ENCODE data around the gene NCAPD3.
"Not testable (repeated sequence)": the region's sequence is repeated elsewhere in the genome, so short reads cannot be mapped to it uniquely, and the experiment has no call there.

NCAPD3 gene

GRCh38 chr11:134260983-134261382 is 37.2 kb upstream of the NCAPD3 start:
- no peak for DNase-seq (ENCODE audit: extremely low spot score)
- CTCF ChIA-PET = interaction anchor here (0.8 to 7.7 kb wide), 5 partner anchors 8 to 31 kb away, joined by 3 to 99 read pairs (median 6); partner anchors contain the start of genes ACAD8, GLB1L3 and THYN1
- TF ChIP-seq, protein P1, sequence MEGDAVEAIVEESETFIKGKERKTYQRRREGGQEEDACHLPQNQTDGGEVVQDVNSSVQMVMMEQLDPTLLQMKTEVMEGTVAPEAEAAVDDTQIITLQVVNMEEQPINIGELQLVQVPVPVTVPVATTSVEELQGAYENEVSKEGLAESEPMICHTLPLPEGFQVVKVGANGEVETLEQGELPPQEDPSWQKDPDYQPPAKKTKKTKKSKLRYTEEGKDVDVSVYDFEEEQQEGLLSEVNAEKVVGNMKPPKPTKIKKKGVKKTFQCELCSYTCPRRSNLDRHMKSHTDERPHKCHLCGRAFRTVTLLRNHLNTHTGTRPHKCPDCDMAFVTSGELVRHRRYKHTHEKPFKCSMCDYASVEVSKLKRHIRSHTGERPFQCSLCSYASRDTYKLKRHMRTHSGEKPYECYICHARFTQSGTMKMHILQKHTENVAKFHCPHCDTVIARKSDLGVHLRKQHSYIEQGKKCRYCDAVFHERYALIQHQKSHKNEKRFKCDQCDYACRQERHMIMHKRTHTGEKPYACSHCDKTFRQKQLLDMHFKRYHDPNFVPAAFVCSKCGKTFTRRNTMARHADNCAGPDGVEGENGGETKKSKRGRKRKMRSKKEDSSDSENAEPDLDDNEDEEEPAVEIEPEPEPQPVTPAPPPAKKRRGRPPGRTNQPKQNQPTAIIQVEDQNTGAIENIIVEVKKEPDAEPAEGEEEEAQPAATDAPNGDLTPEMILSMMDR (IDR thresholded peaks at IDR 0.05; ENCODE audit: control extremely low read depth, extremely low read depth, low read depth, missing control alignments) = no peak
- POLR2A ChIA-PET = no interaction called here

DNA sequence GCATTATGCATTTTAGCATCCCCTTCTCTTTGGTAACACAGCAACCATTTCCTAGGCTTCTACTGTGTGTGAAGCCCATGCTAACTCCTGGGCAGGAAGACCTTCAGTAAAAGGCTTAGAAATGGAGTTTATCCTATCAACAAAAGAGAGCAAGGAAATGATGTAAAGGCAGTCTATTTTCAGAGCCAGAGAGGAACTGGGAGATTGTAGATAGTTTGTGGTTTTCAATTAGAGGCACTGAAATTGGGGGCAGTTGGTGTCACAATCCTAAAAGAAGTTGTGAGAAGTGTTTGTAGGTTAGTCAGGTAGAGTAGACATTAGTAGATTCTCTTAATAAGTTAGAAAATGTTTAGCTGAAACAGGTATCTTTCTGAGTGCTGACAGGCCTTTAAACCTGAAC is 36.7 kb upstream of the NCAPD3 start:
- TF ChIP-seq, protein P1 (IDR thresholded peaks at IDR 0.05; ENCODE audit: control extremely low read depth, extremely low read depth, low read depth, missing control alignments) = no peak
- peak; percentile 32 for DNase-seq (ENCODE audit: extremely low spot score)
- ChIA-PET POLR2A (no interaction called here), CTCF (interaction anchor here (0.8 to 7.7 kb wide), 3 partner anchors 8 to 23 kb away, joined by 3 to 99 read pairs (median 46); partner anchors contain the start of genes ACAD8, GLB1L3 and THYN1)

GRCh38 chr11:134258577-134258976 is 34.8 kb upstream of the NCAPD3 start:
- no peak for DNase-seq (ENCODE audit: extremely low spot score)
- POLR2A ChIA-PET = no interaction called here
- TF ChIP-seq, protein P1 (IDR thresholded peaks at IDR 0.05; ENCODE audit: control extremely low read depth, extremely low read depth, low read depth, missing control alignments) = no peak
- CTCF ChIA-PET = interaction anchor here (1.1 to 2.6 kb wide), 2 partner anchors 14 to 23 kb away, joined by 3 to 8 read pairs; no protein-coding TSS in a partner anchor

DNA sequence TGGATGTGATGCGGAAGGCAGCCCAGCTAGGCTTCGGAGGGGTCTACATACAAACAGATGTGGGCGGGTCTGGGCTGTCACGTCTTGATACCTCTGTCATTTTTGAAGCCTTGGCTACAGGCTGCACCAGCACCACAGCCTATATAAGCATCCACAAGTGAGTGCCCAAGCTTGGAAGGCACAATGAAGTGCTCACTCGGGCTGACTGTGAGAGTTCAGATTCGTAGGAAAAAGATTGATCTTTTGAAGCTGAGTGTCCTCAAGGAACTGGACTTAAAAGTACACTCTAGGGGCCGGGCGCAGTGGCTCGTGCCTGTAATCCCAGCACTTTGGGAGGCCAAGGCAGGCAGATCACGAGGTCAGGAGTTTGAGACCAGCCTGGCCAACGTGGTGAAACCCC is 33.3 kb upstream of the NCAPD3 start:
- DNase-seq (ENCODE audit: extremely low spot score) = no peak
- TF ChIP-seq, protein P1 (IDR thresholded peaks at IDR 0.05; ENCODE audit: control extremely low read depth, extremely low read depth, low read depth, missing control alignments) = no peak
- CTCF ChIA-PET = interaction anchor here (1.5 to 2.6 kb wide), 2 partner anchors 13 kb away, joined by 3 to 8 read pairs; no protein-coding TSS in a partner anchor
- POLR2A ChIA-PET = no interaction called here

- CTCF ChIA-PET = interaction anchor here (1.0 to 5.5 kb wide), 6 partner anchors 8 to 47 kb away, joined by 3 to 46 read pairs (median 4); no protein-coding TSS in a partner anchor
- POLR2A ChIA-PET; DNase-seq (ENCODE audit: extremely low spot score): not testable (repeated sequence)
Measured at GRCh38 chr11:134255184-134255561, 31.4 kb upstream of the NCAPD3 start.

DNA sequence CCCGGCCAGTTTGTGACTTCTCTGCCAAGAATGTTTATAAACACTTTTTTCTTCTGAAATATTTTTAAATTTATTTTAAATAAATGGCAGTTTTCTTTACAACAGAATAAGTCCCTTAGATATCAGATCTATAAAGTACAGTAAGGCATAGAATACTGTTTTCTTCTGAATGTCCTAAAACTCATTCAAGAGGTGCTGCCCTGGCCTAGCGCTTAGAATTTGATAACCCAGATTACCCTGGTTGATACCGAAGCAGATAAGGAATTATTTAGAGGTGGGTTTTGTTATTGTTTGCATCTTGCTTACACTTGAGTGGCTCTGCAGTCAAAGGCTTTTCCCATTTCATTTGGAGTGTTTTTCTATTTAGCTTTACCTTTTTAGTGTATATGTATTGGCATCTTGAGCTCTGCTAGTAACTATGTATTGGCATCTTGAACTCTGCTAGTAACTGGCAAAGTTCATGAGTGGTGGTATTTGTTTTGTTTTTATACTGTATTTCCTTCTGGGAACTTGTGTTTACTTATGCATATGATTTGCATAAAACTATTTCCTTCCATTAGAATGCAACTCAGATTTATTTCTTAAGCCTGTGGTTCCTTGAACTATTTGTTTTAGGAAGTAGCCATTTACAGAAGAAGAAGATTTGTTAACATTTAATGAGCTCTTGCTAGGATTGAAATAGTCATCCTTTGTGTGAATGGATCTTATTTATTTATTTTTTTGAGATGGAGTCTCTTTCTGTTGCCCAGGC is 30.8 kb upstream of the NCAPD3 start:
- TF ChIP-seq, protein P1 (IDR thresholded peaks at IDR 0.05; ENCODE audit: control extremely low read depth, extremely low read depth, low read depth, missing control alignments) = no peak
- DNase-seq (ENCODE audit: extremely low spot score) = no peak
- ChIA-PET POLR2A (no interaction called here), CTCF (interaction anchor here (1.0 to 5.5 kb wide), 7 partner anchors 9 to 46 kb away, joined by 3 to 46 read pairs (median 4); partner anchors contain the start of gene GLB1L3)

All from GM10248 (cell line).